ENCODE results near the gene PPA1. TPM values are rescaled to one million over a fixed set of nuclear protein-coding genes. Genes with fewer than 3 reads are reported as not detected.
"Not testable (repeated sequence)": the region's sequence is repeated elsewhere in the genome, so short reads cannot be mapped to it uniquely, and the experiment has no call there.

Gene PPA1
- total and polyA plus RNA-seq, 2 of the 4 experiments (the other 2 are of a cell fraction) = 78.6 to 102 TPM

DNA sequence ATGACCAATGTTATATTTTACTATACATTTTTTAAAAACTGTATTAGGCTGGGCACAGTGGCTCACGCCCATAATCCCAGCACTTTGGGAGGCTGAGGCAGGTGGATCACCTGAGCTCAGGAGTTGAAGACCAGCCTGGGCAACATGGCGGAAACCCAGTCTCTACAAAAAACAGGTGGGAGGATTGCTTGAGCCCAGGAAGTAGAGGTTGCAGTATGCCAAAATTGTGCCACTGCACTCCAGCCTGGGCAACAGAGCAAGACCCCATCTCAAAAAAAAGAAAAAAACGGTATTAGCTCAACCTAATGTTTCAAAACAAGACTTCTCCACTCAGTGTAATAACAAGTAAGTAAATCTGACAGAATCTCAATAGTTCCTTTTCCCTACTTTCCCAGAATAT lies 73.9 kb downstream of the PPA1 start:
- POLR2A ChIA-PET (ENCODE audit: unreplicated experiment); H3K4me2 ChIP-seq (ENCODE audit: low read depth, low read length); H3K14ac ChIP-seq (replicated peaks; ENCODE audit: low read depth, low read length); H3K23ac ChIP-seq (ENCODE audit: low read depth, low read length); BruUV-seq (replicated peaks); H4K5ac ChIP-seq (ENCODE audit: low read depth, low read length); H3K9me1 ChIP-seq (ENCODE audit: insufficient read depth, low read length); H3K18ac ChIP-seq (ENCODE audit: low read depth, low read length); H2BK20ac ChIP-seq (ENCODE audit: low read depth, low read length); H4K91ac ChIP-seq (ENCODE audit: insufficient read depth, low read depth, low read length); H2AFZ ChIP-seq (replicated peaks; ENCODE audit: low read length, poor library complexity); H2AK9ac ChIP-seq (replicated peaks; ENCODE audit: low read depth, low read length, poor library complexity); CTCF ChIA-PET; dilution Hi-C loops (cut with HindIII; ENCODE audit: low sequenced_read_pairs, unreplicated experiment); DNase-seq; H3K27ac ChIP-seq (ENCODE audit: insufficient read depth, low read length); H3K9ac ChIP-seq (ENCODE audit: low read depth, low read length); H4K8ac ChIP-seq (ENCODE audit: low read depth in 2 of 2, low read length in 2 of 2); H3K27me3 ChIP-seq (ENCODE audit: control insufficient read depth, insufficient read depth, low read length); H3K9me3 ChIP-seq (ENCODE audit: control insufficient read depth, insufficient read depth, low read length); H3K4ac ChIP-seq (ENCODE audit: low read depth, low read length); ATAC-seq (ENCODE audit: low read depth); H2BK5ac ChIP-seq (ENCODE audit: low read depth, low read length, poor library complexity, severe bottlenecking); in situ Hi-C loops (cut with MboI; ENCODE audit: low sequenced_read_pairs); H3K4me3 ChIP-seq (ENCODE audit: insufficient read depth, low read depth, low read length); H3K4me1 ChIP-seq (ENCODE audit: control insufficient read depth, insufficient read depth, low read length); H3K56ac ChIP-seq (ENCODE audit: extremely low read depth, insufficient read depth, low read length); H2AK5ac ChIP-seq (ENCODE audit: low read depth, low read length); H2BK15ac ChIP-seq (ENCODE audit: low read depth, low read length); H2BK120ac ChIP-seq (ENCODE audit: low read depth, low read length): not testable (repeated sequence)
- intact Hi-C loops (cut with micrococcal nuclease) = loop anchor here (10.0 kb wide), 1 partner anchor 45 kb away; no protein-coding TSS in a partner anchor
- peaks cover 41% of the 10 kb centered on the region for H3K36me3 ChIP-seq (ENCODE audit: control insufficient read depth, insufficient read depth, low read length)
- peaks cover 33 to 74% of the 10 kb centered on the region in 2 experiments for H3K79me1 ChIP-seq (ENCODE audit: low read depth in 1 of 2, low read length in 2 of 2)
- WGBS, 2 experiments (ENCODE audit: extremely low coverage in 2 of 2, insufficient read length in 1 of 2) = no CpG with 5 or more reads among the region's 3 CpGs
- H4K20me1 ChIP-seq (ENCODE audit: insufficient read depth, low read length) = peaks cover 71% of the 10 kb centered on the region

All from IMR-90 (cell line).